HG03135 (cell line): ENCODE results near the gene INPP5E.
"Not testable (repeated sequence)": the region's sequence is repeated elsewhere in the genome, so short reads cannot be mapped to it uniquely, and the experiment has no call there.

Experiments
- ATAC-seq: cut with Tn5 transposase; IDR thresholded peaks from one replicate; pipeline ENCODE4 v1.9.1; 2021; ENCODE audit warnings: mild to moderate bottlenecking, moderate library complexity; ENCODE audit not compliant: unreplicated experiment

The INPP5E gene

GRCh38 chr9:136407061-136407460 is 32.6 kb downstream of the INPP5E start:
- ATAC-seq, result not testable (repeated sequence)

- ATAC-seq, result not testable (repeated sequence)
Measured at GRCh38 chr9:136405904-136406303, 33.7 kb downstream of the INPP5E start.

- no peak for ATAC-seq
Measured at GRCh38 chr9:136405481-136405880, 34.2 kb downstream of the INPP5E start.

GRCh38 chr9:136404801-136405136 is 34.9 kb downstream of the INPP5E start:
- ATAC-seq, result no peak

- ATAC-seq, result no peak
Measured at GRCh38 chr9:136403915-136404800, 35.5 kb downstream of the INPP5E start.

GRCh38 chr9:136403538-136403914 is 36.1 kb downstream of the INPP5E start:
- ATAC-seq, result no peak

- ATAC-seq, result no peak
Measured at GRCh38 chr9:136402067-136402466, 37.6 kb downstream of the INPP5E start.

GRCh38 chr9:136401173-136401922 is 38.3 kb downstream of the INPP5E start:
- ATAC-seq, result no peak

- peak; percentile 62 for ATAC-seq
Measured at GRCh38 chr9:136400038-136400834, 39.4 kb downstream of the INPP5E start, which contains the start of gene SNAPC4. Gene SNAPC4 (minus strand): TSS chr9:136400170. CDS start chr9:136398428, 1,742 bp downstream.

- ATAC-seq, result peak; percentile 26
Measured at GRCh38 chr9:136399176-136400037, 40.2 kb downstream of the INPP5E start.

GRCh38 chr9:136398286-136398685 is 41.4 kb downstream of the INPP5E start:
- ATAC-seq, result no peak

GRCh38 chr9:136397643-136398042 is 42.0 kb downstream of the INPP5E start:
- ATAC-seq, result no peak

- no peak for ATAC-seq
Measured at GRCh38 chr9:136396219-136396515, 43.5 kb downstream of the INPP5E start.

GRCh38 chr9:136395345-136396218 is 44.1 kb downstream of the INPP5E start:
- ATAC-seq, result no peak

GRCh38 chr9:136395020-136395340 is 44.7 kb downstream of the INPP5E start:
- no peak for ATAC-seq

- ATAC-seq, result no peak
Measured at GRCh38 chr9:136394312-136395019, 45.2 kb downstream of the INPP5E start.

- no peak for ATAC-seq
Measured at GRCh38 chr9:136393531-136393930, 46.1 kb downstream of the INPP5E start.

- ATAC-seq, result no peak
Measured at GRCh38 chr9:136392538-136393449, 46.9 kb downstream of the INPP5E start.
